PC-3 (cell line): Measurements from ENCODE around the gene UGT1A9. TPM values are rescaled to one million over a fixed set of nuclear protein-coding genes. Genes with fewer than 3 reads are reported as not detected.

Source experiments
- ATAC-seq: fragments of 200-7000 bp; cut with Tn5 transposase; 2 replicates; pipeline ENCODE4 v1.9.1; 2020; ENCODE audit warnings: mild to moderate bottlenecking, moderate library complexity
- BruUV-seq: library from RNA; stranded (reverse); fragments of 400-500 nt; replicated peaks from 2 replicates; lab custom pipeline; 2021; lab: Mats Ljungman, UMichigan
- CTCF ChIA-PET: fragments of 300-600 bp; sonication (Branson Sonifier 250); formaldehyde crosslinking; loops from one replicate; lab custom pipeline; 2022; ENCODE audit warnings: antibody characterized with exemption; lab: Charles Lee
- POLR2A ChIA-PET: fragments of 300-600 bp; sonication (Branson Sonifier 250); formaldehyde crosslinking; loops from one replicate; lab custom pipeline; 2022; ENCODE audit warnings: antibody characterized with exemption; ENCODE audit not compliant: unreplicated experiment; lab: Charles Lee
- DNase-seq: peaks from one replicate; pipeline ENCODE4 v3.0.0-alpha.2; 2015
- H2AFZ ChIP-seq: fragments of 300-600 bp; sonication (generic); 2 replicates; pipeline ENCODE4 v1.6.0; 2016; ENCODE audit warnings: antibody characterized with exemption, low read length
- H3F3A ChIP-seq: fragments of 300-600 bp; sonication (generic); one replicate; pipeline ENCODE4 v1.6.0; 2017; ENCODE audit warnings: antibody characterized with exemption, low read length, control low read depth, mild to moderate bottlenecking; ENCODE audit not compliant: unreplicated experiment
- H3K27ac ChIP-seq: fragments of 300-600 bp; sonication (generic); 2 replicates; pipeline ENCODE4 v1.5.1; 2016; ENCODE audit warnings: mild to moderate bottlenecking, low read length
- H3K27me3 ChIP-seq: fragments of 300-600 bp; sonication (generic); 2 replicates; pipeline ENCODE4 v1.6.1; 2016; ENCODE audit warnings: low read length, mixed read lengths
- H3K36me3 ChIP-seq: fragments of 300-600 bp; sonication (generic); 2 replicates; pipeline ENCODE4 v1.6.1; 2016; ENCODE audit warnings: low read depth, mixed run types, low read length, mixed read lengths
- H3K4me1 ChIP-seq: fragments of 300-600 bp; sonication (generic); 2 replicates; pipeline ENCODE4 v1.5.1; 2016; ENCODE audit warnings: low read length; ENCODE audit not compliant: insufficient read depth
- H3K4me2 ChIP-seq: fragments of 300-600 bp; sonication (generic); 2 replicates; pipeline ENCODE4 v1.6.0; 2016; ENCODE audit warnings: low read length
- H3K4me3 ChIP-seq: fragments of 300-600 bp; sonication (generic); 2 replicates; pipeline ENCODE4 v1.5.1; 2016; ENCODE audit warnings: mild to moderate bottlenecking, low read length, mixed read lengths
- H3K79me2 ChIP-seq: fragments of 300-600 bp; sonication (generic); 2 replicates; pipeline ENCODE4 v1.6.1; 2017; ENCODE audit warnings: low read length, mixed read lengths
- H3K9ac ChIP-seq: fragments of 300-600 bp; sonication (generic); 2 replicates; pipeline ENCODE4 v1.6.0; 2016; ENCODE audit warnings: mild to moderate bottlenecking, low read length
- H3K9me2 ChIP-seq: fragments of 300-600 bp; sonication (generic); replicated peaks from 2 replicates; pipeline ENCODE4 v1.6.1; 2016; ENCODE audit warnings: mixed run types, low read length, mixed read lengths
- H3K9me3 ChIP-seq: fragments of 300-600 bp; sonication (generic); 2 replicates; pipeline ENCODE4 v1.6.1; 2016; ENCODE audit warnings: low read length, mixed read lengths
- H4K20me1 ChIP-seq: fragments of 300-600 bp; sonication (generic); 2 replicates; pipeline ENCODE4 v1.6.1; 2016; ENCODE audit warnings: low read length, mixed read lengths
- CTCF ChIP-seq: fragments of 300-600 bp; sonication (generic); conservative IDR thresholded peaks from 2 replicates; pipeline ENCODE4 v1.5.1; 2017; ENCODE audit warnings: antibody characterized with exemption, low read depth, mild to moderate bottlenecking, low read length
- EZH2 ChIP-seq: fragments of 300-600 bp; sonication (generic); IDR thresholded peaks from one replicate; pipeline ENCODE4 v1.6.1; 2017; ENCODE audit warnings: antibody characterized with exemption, mild to moderate bottlenecking, low read length; ENCODE audit not compliant: unreplicated experiment
- EZH2phosphoT487 ChIP-seq: fragments of 300-600 bp; sonication (generic); IDR thresholded peaks from 2 replicates; pipeline ENCODE4 v1.6.1; 2018; ENCODE audit warnings: mild to moderate bottlenecking, antibody characterized with exemption, low read length, borderline replicate concordance
- intact Hi-C: fragments of 100-400 bp; cut with micrococcal nuclease; formaldehyde crosslinking; loops from 2 replicates; pipeline ENCODE4 v1.9.0; 2023
- total RNA-seq: library from RNA; depleted of rRNA; stranded (reverse); fragments of >200 nt; gene quantifications from 2 replicates; pipeline ENCODE4 v1.2.3, GENCODE V29; 2014

UGT1A9 gene
- total RNA-seq, 1 experiment from 2014 or later: not detected

- no peaks in the 10 kb centered on the region for H3K79me2 ChIP-seq
- no TSS peak for BruUV-seq
- H4K20me1 ChIP-seq: no peaks in the 10 kb centered on the region
- H3K4me3 ChIP-seq: no peak overlapping the region
- H3K9ac ChIP-seq: no peak overlapping the region
- no peak overlapping the region for H3K4me2 ChIP-seq
- ChIA-PET CTCF (no interaction called here), POLR2A (no interaction called here)
- no peak overlapping the region for H3K27ac ChIP-seq
- H3K9me2 ChIP-seq: no peaks in the 10 kb centered on the region
- no peaks in the 10 kb centered on the region for H3F3A ChIP-seq
- TF ChIP-seq EZH2phosphoT487 (no peak), EZH2 (no peak), CTCF (no peak)
- no peaks in the 10 kb centered on the region for H3K36me3 ChIP-seq
- H3K9me3 ChIP-seq: no peaks in the 10 kb centered on the region
- H3K4me1 ChIP-seq: peaks cover 5% of the 10 kb centered on the region; the same call in 1 of the 2 replicates
- intact Hi-C loops: no loop called here
- DNase-seq (no peak), ATAC-seq (no peak)
- H2AFZ ChIP-seq: no peak overlapping the region
- H3K27me3 ChIP-seq: no peaks in the 10 kb centered on the region
These were observed 127.5 kb downstream of the UGT1A9 start for GRCh38 chr2:233799087-233799665.

DNA sequence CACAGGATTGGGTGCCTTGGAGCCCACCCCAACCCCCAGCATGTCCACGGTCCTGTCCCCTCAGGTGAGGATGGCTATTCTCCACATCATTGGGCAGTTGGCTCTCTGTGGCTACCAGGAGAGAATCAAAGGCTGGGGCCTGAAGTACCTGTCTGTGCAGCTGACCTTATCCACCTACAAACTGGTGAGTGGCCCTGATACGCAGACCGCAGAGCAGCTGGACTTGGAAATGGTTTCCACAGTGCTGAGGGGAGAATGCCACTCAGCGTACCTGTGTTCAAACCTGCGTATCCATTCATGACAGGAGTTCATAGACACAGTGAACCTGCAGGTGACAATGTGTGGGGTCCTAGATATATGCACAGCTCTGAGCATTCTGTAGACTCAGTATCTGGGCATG, 128.0 kb downstream of the UGT1A9 start:
- Histone ChIP-seq H3K4me3 (no peak overlapping the region), H3K36me3 (no peaks in the 10 kb centered on the region), H3K9me2 (no peaks in the 10 kb centered on the region), H3K27ac (no peak overlapping the region), H4K20me1 (no peaks in the 10 kb centered on the region), H3K9me3 (no peaks in the 10 kb centered on the region), H3K9ac (no peak overlapping the region), H3K4me2 (no peak overlapping the region), H3K27me3 (no peaks in the 10 kb centered on the region), H3K4me1 (peaks cover 5% of the 10 kb centered on the region; the same call in 1 of the 2 replicates), H3F3A (no peaks in the 10 kb centered on the region), H3K79me2 (no peaks in the 10 kb centered on the region), H2AFZ (no peak overlapping the region)
- TF ChIP-seq EZH2 (no peak), CTCF (no peak), EZH2phosphoT487 (no peak)
- ChIA-PET POLR2A (no interaction called here), CTCF (no interaction called here)
- ATAC-seq (no peak), DNase-seq (no peak)
- intact Hi-C loops: no loop called here
- BruUV-seq: no TSS peak

GRCh38 chr2:233800208-233800607, 128.5 kb downstream of the UGT1A9 start:
- POLR2A ChIA-PET: no interaction called here
- no peaks in the 10 kb centered on the region for H3K9me2 ChIP-seq
- no peak overlapping the region for H3K4me2 ChIP-seq
- no peak overlapping the region for H3K4me3 ChIP-seq
- no peaks in the 10 kb centered on the region for H3K79me2 ChIP-seq
- no peak overlapping the region for H3K9ac ChIP-seq
- no peak for TF ChIP-seq EZH2phosphoT487
- TF ChIP-seq CTCF: no peak
- TF ChIP-seq EZH2: no peak
- CTCF ChIA-PET: no interaction called here
- no TSS peak for BruUV-seq
- ATAC-seq (no peak), DNase-seq (no peak)
- no peaks in the 10 kb centered on the region for H3K27me3 ChIP-seq
- no peaks in the 10 kb centered on the region for H3K36me3 ChIP-seq
- no peaks in the 10 kb centered on the region for H3F3A ChIP-seq
- H3K9me3 ChIP-seq: no peaks in the 10 kb centered on the region
- H2AFZ ChIP-seq: no peak overlapping the region
- no peak overlapping the region for H3K27ac ChIP-seq
- intact Hi-C loops: no loop called here
- H4K20me1 ChIP-seq: no peaks in the 10 kb centered on the region
- peaks cover 5% of the 10 kb centered on the region; the same call in 1 of the 2 replicates for H3K4me1 ChIP-seq
